GM18517 (cell line): Measurements from ENCODE around the gene HBM.
"Not testable (repeated sequence)": the region's sequence is repeated elsewhere in the genome, so short reads cannot be mapped to it uniquely, and the experiment has no call there.

Experiments used
- ATAC-seq: cut with Tn5 transposase; IDR thresholded peaks from one replicate; pipeline ENCODE4 v1.9.1; 2021; ENCODE audit warnings: mild to moderate bottlenecking, moderate library complexity; ENCODE audit not compliant: unreplicated experiment

The HBM gene

GRCh38 chr16:144797-145252, 21.0 kb upstream of the HBM start:
- ATAC-seq: no peak

- no peak for ATAC-seq
These were observed 19.1 kb upstream of the HBM start for GRCh38 chr16:146646-147045.

GRCh38 chr16:149024-149660, 16.6 kb upstream of the HBM start:
- no peak for ATAC-seq

- ATAC-seq: no peak
These were observed 13.3 kb upstream of the HBM start, which contains the start of gene HBZ for GRCh38 chr16:152141-153128. Gene HBZ, plus strand, starts transcription at chr16:152644. Its CDS starts 266 bp downstream, at chr16:152910.

- ATAC-seq: not testable (repeated sequence)
These were observed 12.7 kb upstream of the HBM start for GRCh38 chr16:153129-153521.

- ATAC-seq: not testable (repeated sequence)
These were observed 12.1 kb upstream of the HBM start for GRCh38 chr16:153550-154216.

- ATAC-seq: no peak
These were observed 11.4 kb upstream of the HBM start for GRCh38 chr16:154217-155030.

GRCh38 chr16:155031-155398, 10.8 kb upstream of the HBM start:
- no peak for ATAC-seq

GRCh38 chr16:159136-159849, 6.5 kb upstream of the HBM start:
- ATAC-seq: no peak

- not testable (repeated sequence) for ATAC-seq
These were observed 5.5 kb upstream of the HBM start for GRCh38 chr16:160242-160641.

GRCh38 chr16:160691-161190, 5.0 kb upstream of the HBM start:
- no peak for ATAC-seq

- ATAC-seq: no peak
These were observed 3.3 kb upstream of the HBM start for GRCh38 chr16:162271-162991.

- ATAC-seq: not testable (repeated sequence)
These were observed 2.6 kb upstream of the HBM start for GRCh38 chr16:163139-163538.

- ATAC-seq: not testable (repeated sequence)
These were observed 2.1 kb upstream of the HBM start for GRCh38 chr16:163696-164095.

GRCh38 chr16:164134-164823, 1.5 kb upstream of the HBM start:
- not testable (repeated sequence) for ATAC-seq

- no peak for ATAC-seq
These were observed 795 bp upstream of the HBM start for GRCh38 chr16:164827-165538.

- ATAC-seq: no peak
These were observed 770 bp downstream of the HBM start for GRCh38 chr16:166375-167121.
